WI38 (cell line): ENCODE data around the gene LSM2.
A peak's percentile ranks its signal among the peaks of the same experiment; 100 is the strongest.
"Not testable (repeated sequence)": the region's sequence is repeated elsewhere in the genome, so short reads cannot be mapped to it uniquely, and the experiment has no call there.

ENCODE experiments used
- H3K4me3 ChIP-seq: 2 replicates; pipeline ENCODE4 v1.5.1; 2011; ENCODE audit warnings: low read depth, mild to moderate bottlenecking, control low read depth, low read length
- TF ChIP-seq, protein P1 (sequence below): IDR thresholded peaks from 2 replicates; pipeline ENCODE4 v1.5.1; 2012; ENCODE audit warnings: low read depth, mild to moderate bottlenecking, control low read depth, low read length

The LSM2 gene

DNA sequence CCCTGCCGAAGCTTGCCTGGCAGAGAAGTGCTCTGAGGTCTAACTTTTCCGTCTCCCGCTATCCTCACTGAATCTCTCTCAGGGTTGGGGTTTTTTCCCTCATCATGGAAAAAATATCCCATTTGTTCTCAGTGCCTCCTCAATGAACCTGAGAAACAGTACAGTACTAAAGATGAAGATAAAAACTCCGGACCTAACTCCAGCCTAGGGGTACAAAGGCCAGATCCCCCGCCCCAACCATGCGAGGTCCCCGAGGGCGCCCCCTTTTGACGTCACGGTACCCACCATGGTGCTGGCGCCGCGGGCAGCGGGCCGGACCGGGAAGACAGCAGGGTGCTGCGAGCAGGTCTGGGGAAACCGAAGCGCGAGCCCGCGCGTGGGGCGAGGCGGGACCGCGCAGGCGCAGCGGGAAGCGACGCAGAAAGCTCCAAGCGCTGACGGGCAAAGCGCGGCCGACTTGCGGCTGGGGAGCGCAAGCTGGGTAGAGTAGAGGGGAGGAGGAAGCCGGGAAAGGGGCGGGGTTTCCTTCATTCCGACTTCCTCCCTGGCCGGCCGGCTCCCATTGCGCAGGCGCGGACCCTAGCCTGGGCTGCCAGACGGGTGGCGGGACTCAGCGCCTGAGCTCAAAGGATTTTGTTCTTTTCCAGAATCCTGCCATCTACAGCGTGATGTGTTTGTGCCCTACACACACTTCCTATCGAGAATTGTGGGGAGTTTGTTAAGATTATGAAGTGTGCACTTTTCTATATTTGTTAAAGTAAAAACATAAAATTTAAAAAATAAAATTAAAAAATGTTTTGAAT lies at the start of gene LSM2:
Gene LSM2 (minus strand): TSS at position 497 of the 803 bp plus-strand sequence. CDS start 209 bp downstream, at position 288.
- TF ChIP-seq, protein P1, sequence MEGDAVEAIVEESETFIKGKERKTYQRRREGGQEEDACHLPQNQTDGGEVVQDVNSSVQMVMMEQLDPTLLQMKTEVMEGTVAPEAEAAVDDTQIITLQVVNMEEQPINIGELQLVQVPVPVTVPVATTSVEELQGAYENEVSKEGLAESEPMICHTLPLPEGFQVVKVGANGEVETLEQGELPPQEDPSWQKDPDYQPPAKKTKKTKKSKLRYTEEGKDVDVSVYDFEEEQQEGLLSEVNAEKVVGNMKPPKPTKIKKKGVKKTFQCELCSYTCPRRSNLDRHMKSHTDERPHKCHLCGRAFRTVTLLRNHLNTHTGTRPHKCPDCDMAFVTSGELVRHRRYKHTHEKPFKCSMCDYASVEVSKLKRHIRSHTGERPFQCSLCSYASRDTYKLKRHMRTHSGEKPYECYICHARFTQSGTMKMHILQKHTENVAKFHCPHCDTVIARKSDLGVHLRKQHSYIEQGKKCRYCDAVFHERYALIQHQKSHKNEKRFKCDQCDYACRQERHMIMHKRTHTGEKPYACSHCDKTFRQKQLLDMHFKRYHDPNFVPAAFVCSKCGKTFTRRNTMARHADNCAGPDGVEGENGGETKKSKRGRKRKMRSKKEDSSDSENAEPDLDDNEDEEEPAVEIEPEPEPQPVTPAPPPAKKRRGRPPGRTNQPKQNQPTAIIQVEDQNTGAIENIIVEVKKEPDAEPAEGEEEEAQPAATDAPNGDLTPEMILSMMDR = 0 out of 2 replicates have a peak, but pooled peaks have one; percentile 7
- H3K4me3 ChIP-seq = peak within 1 kb of the TSS; percentile 70

DNA sequence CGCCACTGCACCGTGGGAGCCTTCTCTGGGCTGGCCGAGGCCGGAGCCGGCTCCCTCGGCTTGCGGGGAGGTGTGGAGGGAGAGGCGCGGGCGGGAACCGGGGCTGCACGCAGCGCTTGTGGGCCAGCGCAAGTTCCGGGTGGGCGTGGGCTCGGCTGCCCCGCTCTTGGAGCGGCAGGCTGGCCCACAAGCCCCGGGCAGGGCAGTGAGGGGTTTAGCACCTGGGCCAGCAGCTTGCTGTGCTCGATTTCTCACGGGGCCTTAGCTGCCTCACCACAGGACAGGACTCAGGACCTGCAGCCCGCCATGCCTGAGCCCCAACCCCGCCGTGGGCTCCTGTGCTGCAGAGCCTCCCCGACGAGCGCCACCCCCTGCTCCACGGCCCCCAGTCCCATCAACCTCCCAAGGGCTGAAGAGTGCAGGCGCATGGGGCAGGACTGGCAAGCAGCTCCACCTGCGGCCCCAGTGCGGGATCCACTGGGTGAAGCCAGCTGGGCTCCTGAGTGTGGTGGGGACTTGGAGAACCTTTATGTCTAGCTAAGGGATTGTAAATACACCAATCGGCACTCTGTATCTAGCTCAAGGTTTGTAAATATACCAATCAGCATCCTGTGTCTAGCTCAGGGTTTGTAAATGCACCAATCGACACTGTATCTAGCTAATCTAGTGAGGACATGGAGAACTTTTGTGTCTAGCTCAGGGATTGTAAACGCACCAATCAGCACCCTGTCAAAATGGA lies 45.4 kb upstream of the LSM2 start:
- H3K4me3 ChIP-seq = not testable (repeated sequence)

DNA sequence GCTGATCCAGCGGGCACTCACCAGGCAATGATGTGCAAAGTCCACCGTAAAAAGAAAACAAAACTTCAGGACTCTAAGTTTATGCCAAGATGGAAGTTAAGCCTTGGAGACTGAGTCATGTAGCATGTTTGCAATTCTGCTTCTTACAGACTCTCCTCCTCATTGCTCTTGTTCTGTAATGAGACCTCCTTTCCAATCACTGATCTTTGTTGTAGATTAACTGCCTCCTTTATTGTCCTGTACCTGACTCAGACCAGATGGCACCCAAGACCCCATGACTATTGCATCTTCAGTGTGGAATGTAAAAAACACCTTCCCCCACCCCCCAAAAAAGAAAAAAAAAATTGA lies 44.7 kb upstream of the LSM2 start:
- TF ChIP-seq, protein P1 = no peak
- no peak overlapping the region for H3K4me3 ChIP-seq

DNA sequence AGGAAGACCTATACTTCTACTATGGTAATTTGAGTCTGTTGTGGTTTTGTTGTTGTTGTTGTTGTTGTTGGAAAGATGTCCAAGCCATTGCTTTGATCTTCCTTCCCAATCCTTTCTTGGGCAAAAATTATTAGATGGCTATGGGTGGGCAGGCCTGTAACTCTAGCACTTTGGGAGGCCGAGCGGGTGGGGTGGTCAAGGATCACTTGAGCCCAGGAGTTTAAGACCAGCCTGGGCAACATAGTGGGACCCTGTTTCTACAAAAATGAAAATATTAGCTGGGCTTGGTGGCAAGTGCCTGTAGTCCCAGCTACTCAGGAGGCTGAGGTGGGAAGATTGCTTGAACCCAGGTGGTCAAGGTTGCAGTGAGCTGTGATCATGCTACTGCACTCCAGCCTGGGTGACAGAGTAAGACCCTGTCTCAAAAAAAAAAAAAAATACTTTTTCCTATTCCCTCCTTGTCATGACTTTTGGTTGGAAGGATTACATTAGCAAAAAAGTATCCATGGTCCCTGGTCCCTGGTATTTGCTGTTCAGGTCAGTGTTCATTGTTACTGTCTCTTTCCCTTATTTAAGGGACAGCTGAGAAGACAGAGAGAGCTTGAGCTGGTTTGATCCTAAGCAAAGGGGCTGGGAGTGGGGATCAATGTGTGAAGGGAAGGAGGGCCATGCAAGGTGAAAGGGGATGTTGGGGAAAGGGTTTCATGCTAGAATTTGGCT lies 44.2 kb upstream of the LSM2 start:
- no peak overlapping the region for H3K4me3 ChIP-seq
- TF ChIP-seq, protein P1 = no peak

DNA sequence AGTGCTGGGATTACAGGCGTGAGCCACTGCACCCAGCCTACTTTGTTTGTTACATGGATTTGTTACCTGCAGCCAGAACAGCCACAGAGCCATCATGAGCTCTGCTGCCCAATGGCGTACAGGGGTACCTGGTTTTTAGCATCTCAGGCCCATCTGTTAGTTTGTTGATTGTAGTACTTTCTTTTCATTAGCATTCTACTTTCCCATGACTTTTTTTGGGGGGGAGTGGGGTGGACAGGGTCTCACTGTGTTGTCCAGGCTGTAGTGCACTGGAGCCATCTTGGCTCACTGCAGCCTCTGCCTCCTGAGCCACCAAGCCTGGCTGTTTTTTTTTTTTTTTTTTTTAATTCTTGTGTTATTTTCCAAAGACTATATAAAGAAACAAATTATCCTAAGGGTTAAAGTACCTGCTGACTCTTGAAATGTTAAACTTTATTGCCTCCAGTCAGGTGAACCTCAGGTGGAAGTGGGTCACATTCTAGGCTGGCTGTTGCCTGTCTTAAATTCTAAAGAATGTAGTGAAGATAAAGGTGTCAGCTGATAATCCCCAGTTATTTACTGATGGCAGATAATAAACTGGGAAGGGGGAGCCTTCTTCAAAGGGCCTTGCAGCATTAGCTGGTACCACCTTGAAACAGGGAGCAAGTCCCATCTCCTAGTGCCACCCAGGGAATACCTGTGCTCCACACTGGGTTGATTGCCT lies 40.7 kb upstream of the LSM2 start:
- TF ChIP-seq, protein P1 = no peak

DNA sequence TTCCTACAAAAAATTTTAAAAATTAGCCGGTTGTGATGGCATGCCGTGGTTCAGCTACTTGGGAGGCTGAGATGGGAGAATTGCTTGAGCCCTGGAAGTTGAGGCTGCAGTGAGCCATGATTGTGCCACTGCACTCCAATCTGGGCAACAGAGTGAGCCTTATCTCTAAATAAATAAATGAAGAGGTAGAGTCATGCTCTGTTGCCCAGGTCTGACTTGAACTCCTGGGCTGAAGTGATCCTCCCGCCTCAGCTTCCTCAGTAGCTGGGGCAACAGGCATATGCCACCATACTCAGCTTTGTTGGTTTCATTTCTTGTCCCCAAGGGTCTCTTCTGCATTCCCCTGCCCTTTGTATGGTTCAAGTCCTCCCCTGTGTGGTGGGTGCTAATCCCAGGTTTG lies 37.7 kb upstream of the LSM2 start:
- no peak overlapping the region for H3K4me3 ChIP-seq
- TF ChIP-seq, protein P1 = no peak

More for the DNA sequence above, 40.7 kb upstream of the LSM2 start:
- no peak overlapping the region for H3K4me3 ChIP-seq

DNA sequence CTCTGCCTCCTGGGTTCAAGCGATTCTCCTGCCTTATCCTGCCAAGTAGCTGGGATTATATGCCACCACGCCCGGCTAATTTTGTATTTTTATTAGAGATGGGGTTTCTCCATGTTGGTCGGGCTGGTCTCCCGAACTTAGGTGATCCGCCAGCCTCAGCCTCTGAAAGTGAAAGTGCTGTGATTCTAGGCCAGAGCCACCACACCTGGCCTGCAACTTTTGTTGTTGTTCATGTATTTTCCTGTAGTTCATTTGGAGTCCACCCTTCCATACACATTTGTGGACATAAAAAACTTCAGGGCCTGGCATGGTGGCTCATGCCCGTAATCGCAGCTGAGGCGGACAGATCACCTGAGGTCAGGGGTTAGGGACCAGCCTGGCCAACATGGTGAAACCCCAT lies 35.3 kb upstream of the LSM2 start:
- no peak overlapping the region for H3K4me3 ChIP-seq

DNA sequence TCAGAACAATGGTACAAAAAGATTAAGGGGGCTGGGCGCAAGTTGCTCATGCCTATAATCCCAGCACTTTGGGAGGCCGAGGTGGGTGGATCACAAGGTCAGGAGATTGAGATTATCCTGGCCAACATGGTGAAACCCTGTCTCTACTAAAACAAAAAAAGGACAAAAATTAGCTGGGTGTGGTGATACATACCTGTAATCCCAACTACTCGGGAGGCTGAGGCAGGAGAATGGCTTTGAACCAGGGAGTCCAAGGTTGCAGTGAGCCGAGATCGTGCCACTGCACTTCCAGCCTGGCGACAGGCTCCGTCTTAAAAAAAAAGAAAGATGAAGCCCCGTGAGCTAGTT lies 33.0 kb upstream of the LSM2 start:
- H3K4me3 ChIP-seq = not testable (repeated sequence)

More for the DNA sequence above, 35.3 kb upstream of the LSM2 start:
- TF ChIP-seq, protein P1 = no peak
